ENCODE results near the gene AGBL4. TPM values are rescaled to one million over a fixed set of nuclear protein-coding genes. Genes with fewer than 3 reads are reported as not detected.

AGBL4 gene
- total and polyA plus RNA-seq, 2 of the 4 experiments (the other 2 are of a cell fraction): not detected

DNA sequence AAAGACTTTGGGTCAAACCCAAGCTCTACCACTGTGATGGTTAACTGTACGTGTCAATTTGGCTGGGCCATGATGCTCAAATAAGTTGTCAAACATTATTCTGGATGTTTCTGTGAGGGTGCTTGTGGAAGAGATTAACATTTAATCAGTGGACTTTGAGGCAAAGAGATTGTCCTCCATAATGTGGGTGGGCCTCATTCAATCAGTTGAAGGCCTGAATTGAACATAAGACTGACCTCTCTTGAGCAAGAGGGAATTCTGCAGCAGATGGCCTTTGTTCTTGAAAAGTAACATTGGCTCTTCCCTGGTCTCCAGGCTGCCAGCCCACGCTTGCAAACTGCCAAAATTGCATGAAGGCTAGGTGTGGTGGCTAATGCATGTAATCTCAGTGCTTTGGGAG, 1457.3 kb downstream of the AGBL4 start:
- dilution Hi-C loops (cut with HindIII; ENCODE audit: low sequenced_read_pairs, unreplicated experiment): no loop called here
- Histone ChIP-seq H3K18ac (ENCODE audit: low read depth, low read length) (no peak overlapping the region), H3K79me1 (ENCODE audit: low read depth in 1 of 2, low read length in 2 of 2) (no peaks in the 10 kb centered on the region), H3K14ac (replicated peaks; ENCODE audit: low read depth, low read length) (no peak overlapping the region), H3K36me3 (ENCODE audit: control insufficient read depth, insufficient read depth, low read length) (no peaks in the 10 kb centered on the region), H3K23ac (ENCODE audit: low read depth, low read length) (no peak overlapping the region), H2BK20ac (ENCODE audit: low read depth, low read length) (no peak overlapping the region), H3K4ac (ENCODE audit: low read depth, low read length) (no peak overlapping the region), H3K9ac (ENCODE audit: low read depth, low read length) (no peak overlapping the region), H3K27ac (ENCODE audit: insufficient read depth, low read length) (no peak overlapping the region), H3K27me3 (ENCODE audit: control insufficient read depth, insufficient read depth, low read length) (no peaks in the 10 kb centered on the region), H2AK5ac (ENCODE audit: low read depth, low read length) (no peak overlapping the region), H2AK9ac (replicated peaks; ENCODE audit: low read depth, low read length, poor library complexity) (no peak overlapping the region), H4K20me1 (ENCODE audit: insufficient read depth, low read length) (no peaks in the 10 kb centered on the region), H4K5ac (ENCODE audit: low read depth, low read length) (no peak overlapping the region), H3K56ac (ENCODE audit: extremely low read depth, insufficient read depth, low read length) (no peak overlapping the region; the same call in 1 of the 2 replicates), H2BK120ac (ENCODE audit: low read depth, low read length) (no peak overlapping the region), H3K9me3 (ENCODE audit: control insufficient read depth, insufficient read depth, low read length) (no peaks in the 10 kb centered on the region), H3K4me2 (ENCODE audit: low read depth, low read length) (no peak overlapping the region), H2AFZ (replicated peaks; ENCODE audit: low read length, poor library complexity) (no peak overlapping the region), H4K8ac (ENCODE audit: low read depth in 2 of 2, low read length in 2 of 2) (no peak overlapping the region), H3K4me3 (ENCODE audit: insufficient read depth, low read depth, low read length) (no peak overlapping the region), H2BK15ac (ENCODE audit: low read depth, low read length) (no peak overlapping the region), H4K91ac (ENCODE audit: insufficient read depth, low read depth, low read length) (no peak overlapping the region), H3K9me1 (ENCODE audit: insufficient read depth, low read length) (no peaks in the 10 kb centered on the region), H2BK5ac (ENCODE audit: low read depth, low read length, poor library complexity, severe bottlenecking) (no peak overlapping the region), H3K4me1 (ENCODE audit: control insufficient read depth, insufficient read depth, low read length) (no peaks in the 10 kb centered on the region)
- TF ChIP-seq, protein P1, sequence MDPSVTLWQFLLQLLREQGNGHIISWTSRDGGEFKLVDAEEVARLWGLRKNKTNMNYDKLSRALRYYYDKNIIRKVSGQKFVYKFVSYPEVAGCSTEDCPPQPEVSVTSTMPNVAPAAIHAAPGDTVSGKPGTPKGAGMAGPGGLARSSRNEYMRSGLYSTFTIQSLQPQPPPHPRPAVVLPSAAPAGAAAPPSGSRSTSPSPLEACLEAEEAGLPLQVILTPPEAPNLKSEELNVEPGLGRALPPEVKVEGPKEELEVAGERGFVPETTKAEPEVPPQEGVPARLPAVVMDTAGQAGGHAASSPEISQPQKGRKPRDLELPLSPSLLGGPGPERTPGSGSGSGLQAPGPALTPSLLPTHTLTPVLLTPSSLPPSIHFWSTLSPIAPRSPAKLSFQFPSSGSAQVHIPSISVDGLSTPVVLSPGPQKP (IDR thresholded peaks at IDR 0.05; ENCODE audit: borderline replicate concordance, low read depth, low read length): no peak
- TF ChIP-seq BHLHE40 (IDR thresholded peaks at IDR 0.05; ENCODE audit: low read depth, low read length): no peak
- TF ChIP-seq, protein P2, sequence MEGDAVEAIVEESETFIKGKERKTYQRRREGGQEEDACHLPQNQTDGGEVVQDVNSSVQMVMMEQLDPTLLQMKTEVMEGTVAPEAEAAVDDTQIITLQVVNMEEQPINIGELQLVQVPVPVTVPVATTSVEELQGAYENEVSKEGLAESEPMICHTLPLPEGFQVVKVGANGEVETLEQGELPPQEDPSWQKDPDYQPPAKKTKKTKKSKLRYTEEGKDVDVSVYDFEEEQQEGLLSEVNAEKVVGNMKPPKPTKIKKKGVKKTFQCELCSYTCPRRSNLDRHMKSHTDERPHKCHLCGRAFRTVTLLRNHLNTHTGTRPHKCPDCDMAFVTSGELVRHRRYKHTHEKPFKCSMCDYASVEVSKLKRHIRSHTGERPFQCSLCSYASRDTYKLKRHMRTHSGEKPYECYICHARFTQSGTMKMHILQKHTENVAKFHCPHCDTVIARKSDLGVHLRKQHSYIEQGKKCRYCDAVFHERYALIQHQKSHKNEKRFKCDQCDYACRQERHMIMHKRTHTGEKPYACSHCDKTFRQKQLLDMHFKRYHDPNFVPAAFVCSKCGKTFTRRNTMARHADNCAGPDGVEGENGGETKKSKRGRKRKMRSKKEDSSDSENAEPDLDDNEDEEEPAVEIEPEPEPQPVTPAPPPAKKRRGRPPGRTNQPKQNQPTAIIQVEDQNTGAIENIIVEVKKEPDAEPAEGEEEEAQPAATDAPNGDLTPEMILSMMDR (conservative IDR thresholded peaks at IDR 0.05; ENCODE audit: low read depth, low read length): no peak
- TF ChIP-seq NFE2L2 (IDR thresholded peaks at IDR 0.05; ENCODE audit: low read depth, low read length): no peak
- TF ChIP-seq RCOR1 (IDR thresholded peaks at IDR 0.05; ENCODE audit: insufficient replicate concordance, low read length): no peak
- TF ChIP-seq SMC3 (IDR thresholded peaks at IDR 0.05; ENCODE audit: low read depth, low read length): no peak
- ATAC-seq (ENCODE audit: low read depth) (no peak), DNase-seq (no peak)
- ChIA-PET CTCF (no interaction called here), POLR2A (ENCODE audit: unreplicated experiment) (no interaction called here)
- intact Hi-C loops (cut with micrococcal nuclease): no loop called here
- in situ Hi-C loops (cut with MboI; ENCODE audit: low sequenced_read_pairs): no loop called here
- BruUV-seq (replicated peaks): no TSS peak
- WGBS, 2 experiments (ENCODE audit: extremely low coverage in 2 of 2, insufficient read length in 1 of 2): no CpG with 5 or more reads among the region's 2 CpGs
